ENCODE results near the gene IDE. TPM values are rescaled to one million over a fixed set of nuclear protein-coding genes. Genes with fewer than 3 reads are reported as not detected.
"Not testable (repeated sequence)": the region's sequence is repeated elsewhere in the genome, so short reads cannot be mapped to it uniquely, and the experiment has no call there.

Gene IDE
- total RNA-seq, 1 donor from 2014 or later: 26.3 TPM

DNA sequence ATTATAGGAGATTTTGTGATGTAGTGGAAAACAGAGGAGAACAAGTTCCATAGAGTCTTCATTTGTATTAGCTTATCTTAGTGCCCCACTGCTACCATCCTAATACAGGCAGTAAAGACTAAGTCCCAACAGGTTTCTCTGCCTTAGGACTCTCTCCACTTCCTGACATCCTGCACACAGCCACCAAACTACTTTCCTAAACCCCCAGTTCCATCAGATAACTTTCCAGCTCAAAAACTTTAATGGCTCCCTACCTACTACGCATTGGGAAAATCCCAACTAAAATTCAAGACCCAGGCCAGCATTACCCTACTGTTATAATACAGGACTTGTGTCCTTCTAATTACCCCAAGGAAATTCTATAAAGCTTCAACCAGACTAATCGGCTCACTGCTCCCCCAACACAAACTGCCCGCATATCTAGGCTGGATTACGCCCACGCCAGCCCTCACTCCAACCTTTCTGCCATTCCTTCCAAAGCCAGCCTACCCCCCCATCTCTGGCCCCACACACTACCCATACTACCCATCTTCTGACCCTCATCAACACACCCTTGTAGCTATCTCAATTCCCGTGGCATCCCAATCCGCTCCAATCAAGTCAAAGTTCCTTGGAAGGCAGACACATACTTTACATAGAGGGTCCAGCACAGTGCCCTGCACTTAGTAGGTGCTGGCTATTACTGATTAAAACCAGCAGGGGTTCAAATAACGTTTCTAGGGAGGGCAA lies 1.4 kb downstream of the IDE start:
- no peaks in the 10 kb centered on the region for H3K27me3 ChIP-seq (ENCODE audit: low read depth)
- TF ChIP-seq, protein P1, sequence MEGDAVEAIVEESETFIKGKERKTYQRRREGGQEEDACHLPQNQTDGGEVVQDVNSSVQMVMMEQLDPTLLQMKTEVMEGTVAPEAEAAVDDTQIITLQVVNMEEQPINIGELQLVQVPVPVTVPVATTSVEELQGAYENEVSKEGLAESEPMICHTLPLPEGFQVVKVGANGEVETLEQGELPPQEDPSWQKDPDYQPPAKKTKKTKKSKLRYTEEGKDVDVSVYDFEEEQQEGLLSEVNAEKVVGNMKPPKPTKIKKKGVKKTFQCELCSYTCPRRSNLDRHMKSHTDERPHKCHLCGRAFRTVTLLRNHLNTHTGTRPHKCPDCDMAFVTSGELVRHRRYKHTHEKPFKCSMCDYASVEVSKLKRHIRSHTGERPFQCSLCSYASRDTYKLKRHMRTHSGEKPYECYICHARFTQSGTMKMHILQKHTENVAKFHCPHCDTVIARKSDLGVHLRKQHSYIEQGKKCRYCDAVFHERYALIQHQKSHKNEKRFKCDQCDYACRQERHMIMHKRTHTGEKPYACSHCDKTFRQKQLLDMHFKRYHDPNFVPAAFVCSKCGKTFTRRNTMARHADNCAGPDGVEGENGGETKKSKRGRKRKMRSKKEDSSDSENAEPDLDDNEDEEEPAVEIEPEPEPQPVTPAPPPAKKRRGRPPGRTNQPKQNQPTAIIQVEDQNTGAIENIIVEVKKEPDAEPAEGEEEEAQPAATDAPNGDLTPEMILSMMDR (IDR thresholded peaks at IDR 0.05): no peak
- peaks cover 14% of the 10 kb centered on the region for H3K36me3 ChIP-seq
- H3K4me1 ChIP-seq: peaks cover 28% of the 10 kb centered on the region
- DNase-seq (no peak), ATAC-seq (no peak)
- intact Hi-C loops (cut with DNase I): loop anchor here (5.0 kb wide), 1 partner anchor 55 kb away; no protein-coding TSS in a partner anchor
- H3K9me3 ChIP-seq: no peaks in the 10 kb centered on the region
- peak overlapping the region; percentile 92 for H3K27ac ChIP-seq
- peak overlapping the region; percentile 97 for H3K4me3 ChIP-seq

DNA sequence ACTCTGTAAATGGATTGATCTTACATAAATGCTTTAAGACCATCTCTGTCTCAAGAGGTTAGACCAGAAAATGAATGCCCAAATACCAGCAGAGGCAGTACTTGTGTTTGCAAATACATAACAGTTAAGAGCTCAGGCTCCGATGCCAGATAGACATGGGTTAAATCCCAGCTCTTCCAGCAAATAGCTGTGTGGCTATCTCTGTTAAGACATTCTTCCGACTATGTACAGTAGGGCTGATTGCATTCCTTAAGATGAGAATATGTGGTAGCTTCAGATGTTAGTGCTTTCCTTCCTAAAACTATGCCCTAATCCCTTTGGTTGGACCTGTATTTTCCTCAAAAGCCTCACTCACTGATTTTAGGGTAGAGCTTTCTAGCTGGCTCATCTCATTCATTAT lies 2.2 kb downstream of the IDE start:
- H3K27me3 ChIP-seq (ENCODE audit: low read depth): no peaks in the 10 kb centered on the region
- H3K4me1 ChIP-seq: peaks cover 28% of the 10 kb centered on the region
- TF ChIP-seq, protein P1 (IDR thresholded peaks at IDR 0.05): no peak
- ATAC-seq (no peak), DNase-seq (no peak)
- peaks cover 14% of the 10 kb centered on the region for H3K36me3 ChIP-seq
- intact Hi-C loops (cut with DNase I): loop anchor here (5.0 kb wide), 1 partner anchor 54 kb away; no protein-coding TSS in a partner anchor
- H3K9me3 ChIP-seq: no peaks in the 10 kb centered on the region
- H3K4me3 ChIP-seq: no peak overlapping the region
- H3K27ac ChIP-seq: no peak overlapping the region

DNA sequence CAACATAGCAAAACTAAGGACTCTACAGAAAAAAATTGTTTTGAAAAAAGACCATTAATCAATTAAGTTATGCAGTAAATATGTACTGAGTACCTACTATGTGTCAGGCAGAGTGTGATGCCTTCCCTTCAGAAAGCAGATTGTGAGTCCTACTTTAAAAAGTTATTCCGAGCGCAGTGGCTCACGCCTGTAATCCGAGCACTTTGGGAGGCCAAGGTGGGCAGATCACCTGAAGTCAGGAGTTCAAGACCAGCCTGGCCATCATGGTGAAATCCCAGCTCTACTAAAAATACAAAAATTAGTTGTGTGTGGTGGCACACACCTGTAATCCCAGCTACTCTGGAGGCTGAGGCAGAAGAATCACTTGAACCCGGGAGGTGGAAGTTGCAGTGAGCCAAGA lies 4.2 kb downstream of the IDE start:
- intact Hi-C loops (cut with DNase I): loop anchor here (5.0 kb wide), 1 partner anchor 52 kb away; no protein-coding TSS in a partner anchor
- not testable (repeated sequence) for H3K9me3 ChIP-seq; H3K4me3 ChIP-seq; H3K27me3 ChIP-seq (ENCODE audit: low read depth); DNase-seq; ATAC-seq; H3K27ac ChIP-seq
- H3K36me3 ChIP-seq: peaks cover 14% of the 10 kb centered on the region
- peaks cover 23% of the 10 kb centered on the region for H3K4me1 ChIP-seq

DNA sequence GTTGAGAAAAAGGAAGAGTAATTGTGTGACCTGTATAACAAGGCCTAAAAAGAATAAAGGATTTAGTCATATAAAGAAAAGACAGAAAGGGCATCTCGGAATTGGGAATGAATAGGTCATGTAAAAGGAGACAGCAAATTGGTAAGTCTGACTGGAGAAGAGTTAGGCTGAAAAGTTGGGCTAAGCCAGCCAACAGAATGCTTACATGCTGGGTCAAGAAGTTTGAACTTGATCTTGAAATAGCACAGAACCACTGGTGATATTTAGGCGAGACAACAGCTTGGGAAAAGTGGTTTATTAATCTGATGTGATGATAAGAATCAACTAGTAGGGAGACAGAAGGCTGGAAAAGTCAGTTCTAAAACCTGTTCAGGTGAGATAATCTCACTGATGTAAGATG lies 4.8 kb downstream of the IDE start:
- Histone ChIP-seq H3K4me3 (no peak overlapping the region), H3K27me3 (ENCODE audit: low read depth) (no peaks in the 10 kb centered on the region), H3K9me3 (no peaks in the 10 kb centered on the region), H3K4me1 (peaks cover 22% of the 10 kb centered on the region), H3K27ac (no peak overlapping the region), H3K36me3 (peaks cover 14% of the 10 kb centered on the region)
- no peak for ATAC-seq
- intact Hi-C loops (cut with DNase I): no loop called here
- TF ChIP-seq, protein P1 (IDR thresholded peaks at IDR 0.05): no peak
- DNase-seq: no peak

DNA sequence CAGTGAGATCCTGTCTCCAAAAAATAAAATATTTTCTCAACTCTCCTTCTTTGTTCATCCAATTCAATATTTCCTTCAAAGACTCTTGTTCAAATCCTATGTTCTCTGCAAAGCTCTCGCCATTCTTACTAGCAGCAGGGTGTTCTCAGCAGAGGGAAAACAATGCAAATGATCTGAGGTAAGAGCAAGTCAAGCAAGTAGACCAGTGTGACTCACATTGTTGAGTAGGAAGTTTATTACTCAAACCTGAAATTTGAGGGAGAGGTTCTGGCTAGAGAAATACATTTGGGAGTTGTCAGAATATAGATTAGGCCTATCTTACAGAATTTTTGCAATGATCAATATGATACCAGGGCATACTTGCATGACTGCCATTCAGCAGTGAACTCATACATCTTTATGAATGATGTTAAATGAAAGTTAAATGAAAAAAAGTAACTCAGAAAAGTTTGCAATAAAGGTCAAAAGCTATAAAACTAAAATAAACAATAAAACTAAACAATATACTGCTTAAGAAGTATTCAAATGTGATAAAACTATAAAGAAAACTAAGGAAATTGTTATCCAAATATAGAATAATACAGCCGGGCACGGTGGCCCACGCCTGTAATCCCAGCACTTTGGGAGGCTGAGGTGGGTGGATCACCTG lies 5.8 kb downstream of the IDE start:
- ATAC-seq (peak in 1 of 2 donors; percentile 53), DNase-seq (no peak)
- TF ChIP-seq, protein P1 (IDR thresholded peaks at IDR 0.05): no peak
- Histone ChIP-seq H3K9me3 (no peaks in the 10 kb centered on the region), H3K36me3 (peaks cover 14% of the 10 kb centered on the region), H3K4me1 (peaks cover 20% of the 10 kb centered on the region), H3K27ac (no peak overlapping the region), H3K4me3 (no peak overlapping the region), H3K27me3 (ENCODE audit: low read depth) (no peaks in the 10 kb centered on the region)
- intact Hi-C loops (cut with DNase I): no loop called here

DNA sequence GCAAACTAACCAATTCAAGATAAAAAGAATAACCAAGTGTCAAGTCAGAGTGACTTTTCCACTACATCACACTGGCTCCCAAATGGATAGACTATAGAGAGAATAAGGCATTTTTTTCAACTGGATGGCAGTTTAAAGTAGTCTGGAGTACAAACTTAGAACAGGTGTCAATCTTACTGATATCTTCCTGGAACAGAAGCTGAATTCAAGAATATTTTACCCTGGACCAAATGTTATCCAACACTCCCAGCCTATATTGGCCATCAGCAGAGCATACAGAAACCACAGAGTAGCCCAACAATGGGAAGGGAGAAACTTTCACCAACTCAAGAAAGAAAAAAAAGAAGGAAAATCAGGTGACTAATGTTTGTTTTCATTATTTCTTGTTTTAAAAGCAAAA lies 11.5 kb downstream of the IDE start:
- Histone ChIP-seq H3K27me3 (ENCODE audit: low read depth) (no peaks in the 10 kb centered on the region), H3K4me3 (no peak overlapping the region), H3K9me3 (peaks cover 3% of the 10 kb centered on the region), H3K4me1 (no peaks in the 10 kb centered on the region), H3K36me3 (peaks cover 26% of the 10 kb centered on the region), H3K27ac (no peak overlapping the region)
- intact Hi-C loops (cut with DNase I): no loop called here
- TF ChIP-seq, protein P1 (IDR thresholded peaks at IDR 0.05): no peak
- DNase-seq: no peak
- ATAC-seq: no peak

Data from lower lobe of right lung (tissue), 2 donors.